Measurements from ENCODE around the gene ACTN1.

DNA sequence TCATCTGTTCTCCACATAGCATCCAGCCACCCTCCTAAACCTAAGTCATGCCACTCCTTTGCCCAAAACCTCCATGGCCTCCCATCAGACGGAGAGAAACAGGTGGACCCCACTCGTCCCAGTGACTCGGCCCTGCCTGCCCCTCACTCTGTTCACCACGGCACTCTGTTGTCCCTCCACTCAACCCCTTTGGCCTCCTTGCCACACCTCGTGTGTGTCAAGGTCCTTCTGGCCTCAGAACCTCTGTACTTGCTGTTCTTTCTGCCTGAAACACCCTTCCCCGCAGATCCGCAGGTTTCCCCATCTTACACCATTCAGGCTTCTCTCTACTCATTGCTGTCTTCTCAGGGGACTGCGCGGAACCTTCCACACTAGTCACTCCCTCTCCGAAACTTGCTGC lies 24.5 kb upstream of the ACTN1 start:
- TF ChIP-seq, protein P1, sequence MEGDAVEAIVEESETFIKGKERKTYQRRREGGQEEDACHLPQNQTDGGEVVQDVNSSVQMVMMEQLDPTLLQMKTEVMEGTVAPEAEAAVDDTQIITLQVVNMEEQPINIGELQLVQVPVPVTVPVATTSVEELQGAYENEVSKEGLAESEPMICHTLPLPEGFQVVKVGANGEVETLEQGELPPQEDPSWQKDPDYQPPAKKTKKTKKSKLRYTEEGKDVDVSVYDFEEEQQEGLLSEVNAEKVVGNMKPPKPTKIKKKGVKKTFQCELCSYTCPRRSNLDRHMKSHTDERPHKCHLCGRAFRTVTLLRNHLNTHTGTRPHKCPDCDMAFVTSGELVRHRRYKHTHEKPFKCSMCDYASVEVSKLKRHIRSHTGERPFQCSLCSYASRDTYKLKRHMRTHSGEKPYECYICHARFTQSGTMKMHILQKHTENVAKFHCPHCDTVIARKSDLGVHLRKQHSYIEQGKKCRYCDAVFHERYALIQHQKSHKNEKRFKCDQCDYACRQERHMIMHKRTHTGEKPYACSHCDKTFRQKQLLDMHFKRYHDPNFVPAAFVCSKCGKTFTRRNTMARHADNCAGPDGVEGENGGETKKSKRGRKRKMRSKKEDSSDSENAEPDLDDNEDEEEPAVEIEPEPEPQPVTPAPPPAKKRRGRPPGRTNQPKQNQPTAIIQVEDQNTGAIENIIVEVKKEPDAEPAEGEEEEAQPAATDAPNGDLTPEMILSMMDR (IDR thresholded peaks at IDR 0.05): no peak
- no peak for TF ChIP-seq POLR2A (IDR thresholded peaks at IDR 0.05)
